HG03460 (cell line): ENCODE data around the gene EDEM2.
"Not testable (repeated sequence)": the region's sequence is repeated elsewhere in the genome, so short reads cannot be mapped to it uniquely, and the experiment has no call there.

ENCODE experiments used
- ATAC-seq: cut with Tn5 transposase; IDR thresholded peaks from one replicate; pipeline ENCODE4 v1.9.1; 2021; ENCODE audit not compliant: unreplicated experiment

The EDEM2 gene

DNA sequence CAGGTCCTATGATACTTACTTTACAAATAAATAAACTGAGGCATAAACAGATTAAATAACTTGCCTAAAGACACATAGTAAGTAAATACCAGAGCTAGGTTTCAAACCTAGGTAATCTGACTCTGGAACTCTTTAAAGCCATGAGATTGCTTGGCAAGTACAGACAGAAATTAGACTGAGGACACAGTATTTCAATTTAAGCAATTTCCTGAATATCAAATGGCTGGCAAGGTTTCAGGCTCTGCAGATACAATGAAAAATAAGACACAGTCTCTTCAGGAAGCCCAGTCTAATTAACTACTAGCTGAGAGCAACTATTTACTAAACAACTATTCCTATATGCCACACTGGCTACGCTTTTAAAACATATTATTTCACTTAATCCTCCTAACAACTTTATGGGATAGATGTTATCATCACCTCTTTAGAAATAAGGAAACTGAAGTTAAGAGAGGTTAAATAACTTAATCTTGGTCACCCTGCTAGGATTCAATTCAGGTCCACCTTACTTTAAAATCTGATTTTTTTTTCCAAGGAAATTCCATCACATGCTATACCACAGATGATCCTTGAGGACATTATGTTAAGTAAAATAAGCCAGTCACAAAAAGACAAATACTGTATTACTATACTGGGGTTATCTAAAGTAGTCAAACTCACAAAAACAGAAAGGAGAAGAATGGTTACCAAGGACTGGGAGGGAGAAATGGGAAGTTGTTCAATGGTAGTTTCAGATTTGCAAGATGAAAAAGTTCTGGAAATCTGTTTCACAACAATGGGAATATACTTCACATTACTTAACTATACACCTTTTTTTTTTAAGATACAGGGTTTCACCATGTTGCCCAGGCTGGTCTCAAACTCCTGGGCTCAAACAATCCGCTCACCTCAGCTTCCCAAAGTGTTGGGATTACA, 58.6 kb downstream of the EDEM2 start:
- ATAC-seq: no peak

GRCh38 chr20:35087791-35088190, 59.3 kb downstream of the EDEM2 start:
- ATAC-seq: no peak

DNA sequence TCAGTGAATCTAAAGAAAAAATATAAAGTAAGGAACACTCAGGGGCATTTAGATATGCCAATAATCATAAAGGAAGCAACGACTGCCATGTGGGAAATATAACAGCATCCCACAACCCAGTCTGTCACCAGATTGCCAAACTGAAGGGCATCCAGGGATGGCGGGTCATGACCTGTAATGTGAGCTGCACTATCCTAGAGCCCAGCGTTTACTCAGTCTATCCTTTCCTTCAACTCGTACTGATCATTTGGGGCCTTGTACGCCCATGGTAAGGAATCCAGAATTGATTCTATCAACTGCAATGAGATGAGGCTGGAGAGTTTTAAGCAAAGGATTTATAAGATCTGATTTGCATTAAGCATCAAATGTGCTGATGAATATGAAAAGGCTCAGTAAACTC, 59.8 kb downstream of the EDEM2 start:
- no peak for ATAC-seq

DNA sequence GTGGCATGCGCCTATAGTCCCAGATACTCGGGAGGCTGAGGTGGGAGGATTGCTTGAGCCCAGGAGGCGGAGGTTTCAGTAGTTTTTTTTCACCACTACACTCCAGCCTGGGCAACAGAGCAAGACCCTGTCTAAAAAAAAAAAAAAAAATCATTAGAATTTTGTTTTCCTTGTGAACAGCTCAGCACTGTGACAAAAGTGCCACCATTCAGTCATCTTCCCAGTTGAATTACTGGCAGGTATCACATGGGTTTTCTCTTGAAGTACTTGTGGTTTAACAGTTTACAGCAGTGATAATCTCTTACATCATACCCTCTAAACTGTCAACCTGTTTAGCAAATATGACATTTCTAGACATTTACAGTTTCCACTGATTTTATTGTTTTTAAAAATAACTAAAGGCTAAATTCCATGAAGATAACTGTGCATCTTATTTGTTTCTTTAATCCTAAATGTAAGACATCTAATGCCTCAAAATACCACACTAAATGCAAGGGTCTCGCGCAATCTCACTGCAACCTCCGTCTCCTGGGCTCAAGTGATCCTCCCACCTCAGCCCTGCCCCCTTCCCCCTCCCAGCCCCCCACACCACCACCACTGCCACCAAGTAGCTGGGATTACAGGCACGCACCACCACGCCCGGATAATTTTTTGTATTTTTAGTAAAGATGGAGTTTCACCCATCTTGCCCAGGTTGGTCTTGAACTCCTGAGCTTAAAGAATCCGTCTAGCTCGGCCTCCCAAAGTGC, 61.5 kb downstream of the EDEM2 start:
- no peak for ATAC-seq

DNA sequence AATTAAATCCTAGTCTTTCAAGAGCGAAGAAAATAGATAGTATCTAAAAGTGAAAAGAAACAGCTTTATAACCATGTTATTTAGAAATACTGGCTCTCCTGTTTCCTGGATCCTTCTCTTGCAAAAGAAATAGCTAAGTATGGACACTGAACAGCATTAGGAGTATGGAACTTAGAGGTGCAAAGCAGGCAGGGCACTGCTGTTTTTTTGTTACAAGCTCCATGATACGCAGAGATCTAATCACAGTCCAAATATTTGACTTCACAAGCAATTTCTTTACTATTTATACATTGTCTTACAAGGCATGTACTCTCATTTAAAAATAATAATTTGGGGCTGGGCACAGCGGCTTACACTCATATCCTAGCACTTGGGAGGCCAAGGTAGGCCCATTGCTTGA, 62.1 kb downstream of the EDEM2 start:
- ATAC-seq: no peak

GRCh38 chr20:35080348-35080642, 66.8 kb downstream of the EDEM2 start:
- ATAC-seq: not testable (repeated sequence)

- no peak for ATAC-seq
These were observed 67.4 kb downstream of the EDEM2 start for GRCh38 chr20:35079472-35080347.

GRCh38 chr20:35077872-35078271, 69.3 kb downstream of the EDEM2 start:
- ATAC-seq: no peak

GRCh38 chr20:35077341-35077740, 69.8 kb downstream of the EDEM2 start:
- no peak for ATAC-seq

GRCh38 chr20:35071436-35072153, 75.5 kb downstream of the EDEM2 start:
- not testable (repeated sequence) for ATAC-seq

- ATAC-seq: no peak
These were observed 80.9 kb downstream of the EDEM2 start for GRCh38 chr20:35066194-35066593.
